ENCODE results near the gene TLCD1.

TLCD1 gene

GRCh38 chr17:28712705-28713415, 13.2 kb downstream of the TLCD1 start:
- TF ChIP-seq CTCF (conservative IDR thresholded peaks at IDR 0.05; ENCODE audit: low read length) = no peak
- H3K4me3 ChIP-seq (ENCODE audit: low read length) = no peak overlapping the region
- DNase-seq (ENCODE audit: low read depth) = no peak

DNA sequence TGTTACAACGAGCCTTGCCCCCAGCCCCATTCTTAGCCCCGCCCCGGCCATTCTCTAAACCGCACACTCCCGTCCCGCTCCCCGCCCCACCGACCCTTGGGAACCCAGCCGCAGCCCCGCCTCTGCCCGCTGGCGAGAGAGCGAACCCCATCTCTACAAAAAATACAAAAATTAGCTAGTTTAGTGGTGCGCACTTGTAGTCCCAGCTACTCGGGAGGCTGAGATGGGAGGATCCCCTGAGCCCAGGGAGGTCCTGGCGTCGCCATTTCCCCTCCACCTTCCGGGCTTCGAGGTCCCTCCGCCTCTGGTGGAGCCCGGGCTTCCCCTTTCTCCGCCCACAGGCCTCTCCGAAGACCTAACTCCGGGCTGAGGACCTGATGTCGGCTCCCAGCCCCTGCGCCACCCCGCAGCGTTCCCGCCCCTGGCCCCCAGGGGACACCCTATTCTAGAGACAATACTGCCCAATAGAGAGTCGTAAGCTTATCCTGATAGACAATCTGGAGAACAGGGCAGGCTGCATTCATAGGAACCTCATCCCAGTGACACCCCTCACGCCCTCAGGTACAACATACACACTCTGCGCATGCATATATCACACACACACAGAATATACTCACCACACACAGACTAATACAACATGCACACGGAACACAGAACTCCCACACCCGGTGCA, 13.9 kb downstream of the TLCD1 start:
- no peak for TF ChIP-seq CTCF (conservative IDR thresholded peaks at IDR 0.05; ENCODE audit: low read length)
- DNase-seq (ENCODE audit: low read depth) = no peak
- no peak overlapping the region; the same call in 1 of the 2 replicates for H3K4me3 ChIP-seq (ENCODE audit: low read length)

DNA sequence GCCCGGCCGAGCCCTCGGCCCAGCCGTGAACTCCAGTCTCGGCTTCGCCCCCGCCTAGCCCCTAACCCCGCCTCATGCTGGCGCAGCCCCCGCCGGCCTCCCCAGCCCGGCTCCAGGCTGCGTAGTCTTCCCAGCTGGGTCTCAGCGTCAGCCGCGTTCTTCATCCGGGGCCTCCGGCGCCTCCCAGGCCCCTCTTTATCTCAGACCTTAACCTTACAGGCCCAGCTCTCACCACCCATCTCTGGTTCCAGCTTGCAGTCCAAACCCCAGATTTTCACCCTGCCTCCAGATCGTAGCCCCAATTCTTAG, 14.4 kb downstream of the TLCD1 start, which contains the start of gene PROCA1:
Gene PROCA1, minus strand, starts transcription at position 166 of the 309 bp plus-strand sequence. CDS start 228 bp downstream, outside the sequence.
- TF ChIP-seq CTCF (conservative IDR thresholded peaks at IDR 0.05; ENCODE audit: low read length) = no peak
- H3K4me3 ChIP-seq (ENCODE audit: low read length) = peak within 1 kb of the TSS; percentile 65
- DNase-seq (ENCODE audit: low read depth) = no peak

- TF ChIP-seq CTCF (conservative IDR thresholded peaks at IDR 0.05; ENCODE audit: low read length) = no peak
- peak; percentile 80 for DNase-seq (ENCODE audit: low read depth)
- H3K4me3 ChIP-seq (ENCODE audit: low read length) = peak overlapping the region; percentile 65
Observed at GRCh38 chr17:28710861-28711722, 14.9 kb downstream of the TLCD1 start.

GRCh38 chr17:28707339-28707720, 18.7 kb downstream of the TLCD1 start:
- no peak overlapping the region for H3K4me3 ChIP-seq (ENCODE audit: low read length)
- no peak for DNase-seq (ENCODE audit: low read depth)
- TF ChIP-seq CTCF (conservative IDR thresholded peaks at IDR 0.05; ENCODE audit: low read length) = no peak

- DNase-seq (ENCODE audit: low read depth) = no peak
Observed at GRCh38 chr17:28706471-28707338, 19.3 kb downstream of the TLCD1 start.

More at GRCh38 chr17:28706471-28707338, 19.3 kb downstream of the TLCD1 start:
- no peak overlapping the region for H3K4me3 ChIP-seq (ENCODE audit: low read length)
- TF ChIP-seq CTCF (conservative IDR thresholded peaks at IDR 0.05; ENCODE audit: low read length) = no peak
